Activated CD4-positive, alpha-beta T cell treated with anti-CD3 and anti-CD28 coated beads for 4 hours (primary cell): ENCODE measurements around the gene TEDC2.

Source experiments
- DNase-seq, 2 donors: peaks; one replicate each; pipeline ENCODE4 v3.0.0-alpha.2; 2020

The TEDC2 gene

GRCh38 chr16:2497116-2497630 is 37.3 kb downstream of the TEDC2 start:
- no peak for DNase-seq

GRCh38 chr16:2497695-2498484 is 38.0 kb downstream of the TEDC2 start:
- no peak for DNase-seq

GRCh38 chr16:2498531-2499253 is 38.8 kb downstream of the TEDC2 start:
- no peak for DNase-seq

GRCh38 chr16:2499454-2499853 is 39.5 kb downstream of the TEDC2 start:
- no peak for DNase-seq

GRCh38 chr16:2499890-2500429 is 40.1 kb downstream of the TEDC2 start:
- DNase-seq: no peak

- DNase-seq: no peak
Measured at GRCh38 chr16:2500430-2500917, 40.6 kb downstream of the TEDC2 start.

- DNase-seq: peak; percentile 67 to 79
Measured at GRCh38 chr16:2500918-2501750, 41.2 kb downstream of the TEDC2 start.

GRCh38 chr16:2501946-2502895 is 42.3 kb downstream of the TEDC2 start:
- DNase-seq: no peak

- DNase-seq: no peak
Measured at GRCh38 chr16:2505695-2506094, 45.8 kb downstream of the TEDC2 start.

GRCh38 chr16:2507052-2507659 is 47.2 kb downstream of the TEDC2 start:
- DNase-seq: no peak

- no peak for DNase-seq
Measured at GRCh38 chr16:2507665-2508064, 47.8 kb downstream of the TEDC2 start.

- no peak for DNase-seq
Measured at GRCh38 chr16:2508722-2509400, 49.0 kb downstream of the TEDC2 start.

GRCh38 chr16:2511128-2511800 is 51.4 kb downstream of the TEDC2 start:
- DNase-seq: no peak

- DNase-seq: no peak
Measured at GRCh38 chr16:2511996-2512734, 52.3 kb downstream of the TEDC2 start.

GRCh38 chr16:2512735-2513404 is 53.0 kb downstream of the TEDC2 start:
- no peak for DNase-seq

- DNase-seq: peak; percentile 91 to 92
Measured at GRCh38 chr16:2513405-2514332, 53.8 kb downstream of the TEDC2 start, which contains the start of gene ATP6V0C. Gene ATP6V0C, plus strand, starts transcription at chr16:2513952. Its CDS starts 152 bp downstream, at chr16:2514104.
